HG02623 (cell line): ENCODE data around the gene ACMSD.

ENCODE experiments used
- ATAC-seq: cut with Tn5 transposase; IDR thresholded peaks from one replicate; pipeline ENCODE4 v1.9.1; 2021; ENCODE audit warnings: moderate library complexity; ENCODE audit not compliant: unreplicated experiment

The ACMSD gene

DNA sequence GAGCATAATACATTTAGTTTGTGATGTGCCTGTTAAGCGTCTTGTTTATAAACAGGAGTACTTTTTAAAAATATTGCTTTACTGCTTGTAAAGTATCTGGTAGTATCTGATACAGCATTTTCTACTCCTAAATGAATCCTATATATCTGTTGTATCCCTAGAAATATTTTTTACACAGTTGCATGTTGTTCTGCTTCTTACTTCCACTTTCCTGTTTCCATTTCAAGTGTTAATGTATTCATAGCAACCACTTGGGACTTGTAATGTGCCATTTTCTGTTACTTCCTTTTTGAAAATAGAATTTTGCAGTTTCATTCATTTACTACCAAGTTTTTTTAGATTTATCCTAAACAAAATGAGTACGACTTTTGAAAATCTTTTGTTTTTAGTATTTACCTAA is 105.1 kb downstream of the ACMSD start:
- peak; percentile 78 for ATAC-seq

DNA sequence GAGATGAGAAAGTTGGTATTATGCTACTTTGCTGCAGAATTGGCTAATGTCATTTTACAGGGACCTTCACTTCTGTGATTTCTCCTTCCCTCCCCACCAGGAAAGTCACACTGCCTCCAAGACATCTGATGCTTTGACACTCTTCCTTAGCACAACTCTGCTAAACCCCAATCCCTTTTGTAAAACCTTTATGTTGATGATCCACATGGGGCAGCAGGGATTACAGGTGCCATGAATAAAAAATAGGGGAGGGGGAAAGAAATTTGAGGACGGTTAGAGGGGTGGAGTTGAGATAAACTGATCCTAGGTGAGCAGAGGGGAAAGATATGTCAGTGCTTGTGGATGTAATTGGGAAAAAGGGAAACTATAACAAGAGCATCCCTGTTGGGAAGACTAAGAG is 106.6 kb downstream of the ACMSD start:
- ATAC-seq: no peak

DNA sequence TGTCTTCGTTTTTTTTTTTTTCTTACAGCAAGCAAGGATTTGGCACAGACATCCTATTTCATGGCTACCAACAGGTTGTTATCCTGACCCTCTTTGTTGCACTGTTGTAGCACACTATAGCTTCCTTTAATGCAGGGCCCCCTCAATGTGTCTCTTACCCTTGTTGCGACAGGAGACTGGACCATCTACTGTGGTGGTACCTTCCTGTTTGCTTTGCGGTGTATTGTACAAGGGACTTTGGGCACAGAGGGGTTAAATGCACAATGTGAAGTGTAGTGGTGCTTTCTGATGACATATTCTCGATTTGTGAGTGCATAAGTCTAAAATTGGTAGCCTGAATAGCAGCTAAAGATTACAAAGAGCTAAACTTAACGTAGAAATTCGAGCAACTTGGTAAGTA is 107.7 kb downstream of the ACMSD start:
- no peak for ATAC-seq

DNA sequence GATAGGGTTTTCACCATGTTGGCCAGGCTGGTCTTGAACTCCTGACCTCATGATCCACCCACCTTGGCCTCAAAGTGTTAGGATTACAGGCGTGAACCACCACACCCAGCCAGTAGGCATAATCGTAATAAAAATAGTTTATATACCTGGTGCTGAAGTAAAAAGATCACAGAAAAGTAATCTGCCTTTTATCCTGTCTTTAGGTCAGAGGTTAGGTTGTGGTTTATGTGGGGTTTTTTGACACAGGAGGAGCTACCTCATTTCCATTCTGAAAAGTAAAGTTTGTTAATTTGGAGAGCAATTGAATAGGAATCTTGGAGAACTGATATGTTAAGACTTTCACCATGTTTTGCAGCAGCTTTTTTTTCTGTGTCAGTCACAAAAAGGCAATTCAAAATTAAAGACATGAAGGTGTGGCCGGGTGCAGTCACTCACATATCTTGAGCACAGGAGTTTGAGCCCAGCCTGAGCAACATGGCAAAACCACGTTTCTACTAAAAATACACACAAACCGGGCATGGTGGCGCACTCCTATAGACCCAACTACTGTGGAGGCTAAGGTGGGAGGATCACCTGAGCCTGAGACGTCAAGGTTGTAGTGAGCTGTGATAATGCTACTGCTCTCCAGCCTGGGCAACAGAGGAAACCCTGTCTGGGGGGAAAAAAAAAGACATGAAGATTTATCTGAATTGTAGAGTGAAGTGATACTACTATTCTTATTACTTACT is 111.7 kb downstream of the ACMSD start:
- ATAC-seq: no peak

DNA sequence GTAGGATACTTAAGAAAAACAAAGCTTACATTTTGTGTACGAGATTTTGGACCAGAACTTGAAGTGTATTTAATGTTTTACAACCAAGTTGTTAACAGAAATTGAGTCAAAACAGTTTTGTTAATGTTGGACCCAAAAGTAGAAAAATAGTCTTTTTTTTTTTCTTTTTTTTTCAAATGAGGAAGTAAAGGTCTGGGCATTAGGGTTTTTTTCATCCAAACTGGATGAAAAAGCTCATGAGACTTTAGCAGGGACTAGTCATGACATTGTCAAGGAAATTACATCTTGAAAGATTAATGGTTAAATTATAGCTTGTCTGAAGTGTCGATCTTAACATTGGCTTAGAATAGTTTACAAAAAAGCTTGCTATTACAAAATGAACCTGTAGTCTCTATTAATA is 112.5 kb downstream of the ACMSD start:
- no peak for ATAC-seq
